ENCODE data around the gene SLC6A16.

The SLC6A16 gene

DNA sequence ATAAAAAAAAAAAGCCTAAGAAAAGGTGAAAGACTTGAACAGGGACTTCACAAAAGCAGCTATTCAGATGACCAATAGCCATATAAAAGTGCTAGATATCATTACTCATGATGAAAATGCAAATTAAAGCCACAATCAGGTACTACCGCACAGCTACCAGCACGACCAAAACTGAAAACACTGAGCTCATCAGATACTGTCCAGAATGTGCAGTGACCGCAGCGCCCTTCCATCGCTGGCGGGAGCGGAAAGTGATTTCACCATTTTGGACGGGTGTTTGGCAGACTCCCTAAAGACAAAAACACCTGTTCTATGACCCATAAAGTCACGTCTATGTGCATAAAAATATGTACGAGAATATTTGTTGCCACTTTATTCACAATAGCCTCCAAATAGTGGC lies 60.7 kb downstream of the SLC6A16 start:
- no peak for DNase-seq

DNA sequence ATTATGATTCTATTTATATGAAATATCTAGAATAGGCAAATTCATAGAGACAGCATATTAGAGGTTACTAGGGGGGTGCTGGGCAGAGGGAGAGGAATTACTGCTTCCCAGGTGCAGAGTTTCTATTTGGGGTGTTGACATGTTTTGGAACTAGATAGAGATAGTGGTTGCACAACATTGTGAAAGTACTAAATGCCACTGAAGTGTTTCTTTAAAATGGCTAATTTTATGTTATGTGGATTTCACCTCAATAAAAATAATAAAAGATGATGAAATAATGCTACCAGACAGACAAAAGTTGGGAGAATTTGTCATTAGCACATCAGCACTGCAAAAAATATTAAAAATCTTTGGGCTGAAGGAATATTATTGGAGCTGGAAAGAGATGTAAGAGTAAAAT lies 63.4 kb downstream of the SLC6A16 start:
- no peak for DNase-seq

DNA sequence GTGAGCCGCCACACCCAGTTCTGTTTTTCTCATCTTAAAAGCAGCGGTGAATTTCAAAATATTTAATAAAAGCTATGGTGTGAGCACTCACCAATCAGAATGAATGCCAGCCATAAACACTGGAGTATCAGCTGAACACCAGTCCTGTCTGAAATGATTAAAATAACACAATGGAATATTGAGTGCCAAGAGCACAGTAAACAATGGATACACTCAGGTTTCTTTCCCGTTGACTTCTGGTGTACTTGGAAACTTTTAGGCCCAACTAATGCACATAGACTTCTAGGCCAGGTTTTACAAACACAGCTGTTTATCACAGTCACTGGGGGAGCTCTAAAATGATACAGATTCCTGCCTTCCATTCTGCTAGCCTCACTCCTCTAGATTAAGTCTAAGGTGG lies 68.3 kb downstream of the SLC6A16 start:
- DNase-seq, result no peak

DNA sequence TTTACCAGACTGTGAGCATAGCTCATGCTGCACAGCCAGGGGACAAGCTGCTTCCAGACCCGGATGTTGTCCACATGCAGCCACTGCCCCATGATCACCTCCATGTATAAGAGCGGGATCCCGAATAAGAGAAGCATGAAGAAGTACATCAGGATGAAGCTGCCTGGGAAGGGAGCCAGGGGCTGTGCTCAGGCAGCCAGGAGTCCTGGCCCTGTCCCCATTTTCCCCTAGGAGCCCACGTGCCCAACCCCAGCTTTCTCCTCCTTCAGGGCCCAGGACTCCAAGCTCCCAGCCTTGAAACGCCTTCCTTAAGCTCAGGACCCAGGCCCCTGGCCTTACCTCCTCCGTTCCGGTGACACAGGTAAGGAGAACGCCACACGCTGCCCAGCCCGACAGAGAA lies 69.3 kb downstream of the SLC6A16 start:
- DNase-seq, result no peak

DNA sequence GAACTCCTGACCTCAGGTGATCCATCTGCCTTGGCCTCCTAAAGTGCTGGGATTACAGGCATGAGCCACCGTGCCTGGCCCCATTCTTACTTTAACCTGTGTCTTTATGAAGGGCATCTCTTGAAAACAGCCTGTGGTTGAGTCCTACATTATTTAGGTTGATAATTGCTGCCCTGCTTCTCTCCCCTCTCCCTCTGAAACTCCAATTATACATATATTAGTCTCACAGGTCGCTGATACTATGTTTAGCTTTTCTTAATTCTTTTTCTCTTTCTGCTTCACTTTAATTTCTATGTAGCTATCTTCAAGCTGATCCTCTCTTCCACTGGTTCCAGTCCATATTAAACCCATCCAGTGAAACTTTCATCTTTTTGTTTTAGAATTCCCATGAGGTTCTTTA lies 75.1 kb downstream of the SLC6A16 start:
- no peak for DNase-seq

DNA sequence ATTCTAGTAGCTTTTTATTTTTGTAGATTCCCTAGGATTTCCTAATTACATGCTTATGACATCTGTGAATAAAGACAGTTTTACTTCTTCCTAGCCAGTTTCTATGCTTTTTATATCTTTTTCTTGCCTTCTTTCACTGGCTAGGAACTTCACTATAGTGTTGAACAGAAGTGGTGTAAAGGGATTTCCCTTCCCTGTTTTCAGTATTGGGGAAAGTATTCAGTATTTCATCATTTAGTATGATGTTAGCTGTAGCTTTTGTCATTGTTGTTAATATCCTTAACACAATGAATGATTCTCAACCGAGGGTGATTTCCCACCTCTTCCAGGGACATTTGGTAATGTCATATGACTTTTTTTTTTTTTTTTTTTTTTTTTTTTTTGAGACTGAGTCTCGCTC lies 77.3 kb downstream of the SLC6A16 start:
- no peak for DNase-seq

DNA sequence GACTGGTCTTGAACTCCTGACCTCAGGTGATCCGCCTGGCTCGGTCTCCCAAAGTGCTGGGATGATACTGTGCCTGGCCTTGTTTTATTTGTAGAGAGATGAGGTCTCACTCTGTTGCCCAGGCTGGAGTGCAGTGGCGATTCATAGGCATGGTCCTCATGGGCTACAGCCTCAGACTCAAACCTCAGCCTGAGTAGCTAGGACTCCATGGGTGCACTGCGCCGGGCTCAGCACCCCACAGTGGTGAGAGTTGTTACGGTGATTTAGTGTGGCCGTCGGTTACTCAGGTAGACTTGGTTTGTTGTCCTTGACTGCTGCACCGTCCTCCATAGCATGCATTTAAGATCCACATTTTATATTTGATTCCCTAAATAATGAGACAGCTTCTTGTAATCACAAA lies 80.7 kb downstream of the SLC6A16 start:
- DNase-seq, result no peak

DNA sequence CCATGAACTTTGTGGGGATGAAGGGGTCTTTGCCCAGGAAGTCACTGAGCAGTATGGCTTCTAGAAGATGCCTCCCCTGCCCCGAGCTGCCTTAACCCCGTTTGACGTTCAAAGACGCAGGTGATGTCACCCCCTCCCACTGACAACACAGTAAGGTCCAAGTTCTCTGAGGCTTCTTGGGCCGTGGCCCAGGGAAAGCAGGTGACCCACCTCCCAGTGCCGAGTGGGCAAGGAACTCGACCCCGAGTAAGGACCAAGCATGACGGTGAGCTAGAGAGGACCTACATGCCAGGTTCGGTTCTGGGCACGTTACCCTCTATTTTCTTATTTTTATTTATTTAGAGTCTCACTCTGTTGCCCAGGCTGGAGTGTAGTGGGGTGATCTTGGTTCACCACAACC lies 81.3 kb downstream of the SLC6A16 start:
- DNase-seq, result no peak

DNA sequence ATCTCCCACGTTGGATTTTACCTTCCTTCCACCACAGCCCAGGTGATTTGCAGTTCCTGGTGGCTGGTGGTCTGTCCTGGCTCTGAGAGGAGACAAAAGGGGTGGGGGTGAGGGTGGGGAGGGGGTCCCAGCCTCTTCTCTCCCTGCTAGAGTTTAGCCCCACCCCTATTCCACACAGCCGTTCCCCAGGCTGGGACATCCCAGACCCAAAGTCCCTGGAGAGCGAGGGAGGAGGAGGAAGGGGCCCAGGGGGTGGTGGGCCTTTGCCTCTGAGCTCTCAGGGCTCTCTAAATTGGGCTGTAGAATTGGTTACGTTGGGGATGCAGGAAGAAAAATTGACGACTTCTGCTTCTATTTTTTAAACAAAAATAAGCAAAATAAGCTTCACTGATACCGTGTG lies 81.9 kb downstream of the SLC6A16 start:
- no peak for DNase-seq

DNA sequence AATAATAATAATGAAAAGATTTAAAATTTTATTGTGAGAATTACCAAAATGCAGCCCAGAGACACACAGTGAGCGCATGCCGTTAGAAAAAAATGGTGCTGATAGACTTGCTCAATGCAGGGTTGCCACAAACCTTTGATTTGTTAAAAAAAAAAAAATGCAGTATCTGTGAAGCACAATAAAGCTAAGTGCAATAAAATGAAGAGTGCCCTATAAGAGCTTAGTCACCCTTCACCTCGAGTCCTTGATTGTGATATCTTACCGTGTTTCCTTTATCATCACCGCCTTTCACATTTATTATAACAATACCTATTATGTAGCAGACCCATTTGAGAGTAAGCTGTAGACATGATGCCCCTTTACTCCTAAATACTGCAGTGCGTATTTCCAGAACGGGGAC lies 83.2 kb downstream of the SLC6A16 start:
- no peak for DNase-seq

Measured in activated CD8-positive, alpha-beta memory T cell treated with anti-CD3 and anti-CD28 coated beads, Interleukin-2, amount 50 U/mL, for 48 hours (primary cell).